Keratinocyte (primary cell): ENCODE data around the gene SYNGR1.

Source experiments
- CTCF ChIP-seq, 3 experiments: IDR thresholded peaks in 1 of 3; conservative IDR thresholded peaks in 1 of 3; optimal IDR thresholded peaks in 1 of 3; 2 replicates in 2 of 3; 3 replicates in 1 of 3; pipeline versions ENCODE3 to v1.5.1; 2011; ENCODE audit warnings: low read length in 3 of 3, mild to moderate bottlenecking in 3 of 3, moderate library complexity in 2 of 3, control low read depth in 1 of 3, inconsistent platforms in 1 of 3; ENCODE audit not compliant: insufficient read depth in 2 of 3; ENCODE audit errors: extremely low read depth in 1 of 3
- EZH2 ChIP-seq: IDR thresholded peaks from one replicate; pipeline ENCODE4 v1.6.1; 2012; ENCODE audit warnings: inconsistent platforms, mild to moderate bottlenecking, low read length, moderate library complexity

DNA sequence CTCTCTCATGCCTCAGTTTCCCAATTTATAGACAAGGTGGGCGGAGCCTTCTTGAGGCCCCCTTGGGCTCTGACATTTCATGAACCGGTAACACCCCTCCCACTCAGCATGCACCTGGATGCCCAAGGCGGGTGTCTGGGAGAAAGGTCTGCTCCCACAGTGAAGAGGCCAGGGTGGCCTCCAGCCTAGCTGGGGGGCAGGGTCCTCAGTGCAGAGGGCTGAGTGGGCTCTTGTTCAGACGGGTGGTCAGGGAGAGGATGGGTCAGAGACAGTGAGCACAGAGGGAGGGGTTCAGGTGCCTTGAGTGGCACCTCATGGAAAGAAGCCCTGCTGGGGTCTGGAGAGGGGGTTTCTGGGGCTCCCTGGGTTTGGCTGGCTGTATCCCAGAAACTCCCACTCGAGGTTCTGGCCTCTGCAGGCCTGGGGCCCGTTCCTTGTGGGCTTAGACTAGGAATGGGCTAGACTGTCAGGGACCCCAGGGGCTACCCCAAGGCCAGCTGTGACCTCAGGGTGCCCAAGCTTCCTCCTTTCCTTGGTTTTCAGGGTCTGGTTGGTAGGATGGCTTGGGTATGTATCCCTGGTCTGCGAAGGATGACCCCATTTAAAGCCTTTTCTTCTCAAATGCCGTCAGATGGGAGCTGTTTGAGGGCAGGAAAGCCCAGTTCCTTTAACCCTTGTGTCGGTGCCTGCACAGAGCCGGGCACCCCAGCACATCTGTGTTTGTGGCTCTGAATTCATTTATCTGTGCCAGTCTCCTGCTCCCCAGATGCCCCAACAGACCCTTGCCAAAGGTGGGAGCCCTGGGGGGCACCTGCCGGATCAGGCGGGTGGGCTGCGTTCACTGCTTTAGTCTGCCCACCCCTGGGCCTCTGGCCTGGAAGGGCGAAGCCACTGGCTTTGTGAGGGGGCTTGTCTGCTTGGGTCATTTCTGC, 1.2 kb downstream of the SYNGR1 start:
- no peak for TF ChIP-seq CTCF (optimal IDR thresholded peaks at IDR 0.05 in 1 of 3, IDR thresholded peaks at IDR 0.05 in 1 of 3, conservative IDR thresholded peaks at IDR 0.05 in 1 of 3; ENCODE audit: extremely low read depth in 1 of 3, insufficient read depth in 2 of 3, low read length in 3 of 3)
- peak; percentile 62 for TF ChIP-seq EZH2
